Activated T-helper 17 cell treated with anti-CD3 and anti-CD28 coated beads, Interleukin-2, amount 50 U/mL, for 72 hours (primary cell): ENCODE data around the gene BRSK2. TPM values are rescaled to one million over a fixed set of nuclear protein-coding genes. Genes with fewer than 3 reads are reported as not detected.

Source experiments
- ATAC-seq: fragments of 150-1000 bp; cut with Tn5 transposase; replicated peaks from 2 replicates; pipeline ENCODE4 v1.10.0; 2021; ENCODE audit warnings: mild to moderate bottlenecking, moderate library complexity
- H3K27ac Mint-ChIP-seq: one replicate; pipeline ENCODE4 v1.8.0; 2022; ENCODE audit warnings: mixed read lengths
- H3K27me3 Mint-ChIP-seq: one replicate; pipeline ENCODE4 v1.8.0; 2022; ENCODE audit warnings: mixed read lengths
- H3K36me3 Mint-ChIP-seq: one replicate; pipeline ENCODE4 v1.8.0; 2022; ENCODE audit warnings: low read depth, mild to moderate bottlenecking, mixed read lengths
- H3K4me1 Mint-ChIP-seq: one replicate; pipeline ENCODE4 v1.8.0; 2022; ENCODE audit warnings: mixed read lengths
- H3K4me3 Mint-ChIP-seq: one replicate; pipeline ENCODE4 v1.8.0; 2022; ENCODE audit warnings: mild to moderate bottlenecking, mixed read lengths
- H3K9me3 Mint-ChIP-seq: one replicate; pipeline ENCODE4 v1.8.0; 2022; ENCODE audit warnings: mixed read lengths
- total RNA-seq, 2 donors: library from RNA; stranded (reverse); gene quantifications; one replicate each; pipeline ENCODE4 v1.2.3, GENCODE V29; 2022

The BRSK2 gene
- total RNA-seq, 2 donors from 2014 or later: 0.09 to 3.3 TPM

GRCh38 chr11:1456176-1456575 is 66.4 kb downstream of the BRSK2 start:
- no peaks in the 10 kb centered on the region for H3K9me3 Mint-ChIP-seq
- no peaks in the 10 kb centered on the region for H3K4me1 Mint-ChIP-seq
- H3K4me3 Mint-ChIP-seq: no peak overlapping the region
- no peak for ATAC-seq
- no peak overlapping the region for H3K27ac Mint-ChIP-seq
- H3K27me3 Mint-ChIP-seq: no peaks in the 10 kb centered on the region
- H3K36me3 Mint-ChIP-seq: no peaks in the 10 kb centered on the region

GRCh38 chr11:1456596-1457325 is 67.0 kb downstream of the BRSK2 start:
- Mint-ChIP-seq H3K4me1 (no peaks in the 10 kb centered on the region), H3K9me3 (no peaks in the 10 kb centered on the region), H3K4me3 (no peak overlapping the region), H3K36me3 (no peaks in the 10 kb centered on the region), H3K27ac (no peak overlapping the region), H3K27me3 (no peaks in the 10 kb centered on the region)
- no peak for ATAC-seq

- no peaks in the 10 kb centered on the region for H3K36me3 Mint-ChIP-seq
- no peak for ATAC-seq
- H3K27ac Mint-ChIP-seq: no peak overlapping the region
- no peaks in the 10 kb centered on the region for H3K9me3 Mint-ChIP-seq
- no peak overlapping the region for H3K4me3 Mint-ChIP-seq
- no peaks in the 10 kb centered on the region for H3K4me1 Mint-ChIP-seq
- no peaks in the 10 kb centered on the region for H3K27me3 Mint-ChIP-seq
Observed at GRCh38 chr11:1457326-1457680, 67.6 kb downstream of the BRSK2 start.

GRCh38 chr11:1457856-1458255 is 68.1 kb downstream of the BRSK2 start:
- Mint-ChIP-seq H3K36me3 (no peaks in the 10 kb centered on the region), H3K4me1 (no peaks in the 10 kb centered on the region), H3K27ac (no peak overlapping the region), H3K4me3 (no peak overlapping the region), H3K27me3 (no peaks in the 10 kb centered on the region), H3K9me3 (no peaks in the 10 kb centered on the region)
- no peak for ATAC-seq

GRCh38 chr11:1458340-1459218 is 68.8 kb downstream of the BRSK2 start:
- H3K4me1 Mint-ChIP-seq: no peaks in the 10 kb centered on the region
- no peak overlapping the region for H3K4me3 Mint-ChIP-seq
- ATAC-seq: no peak
- H3K36me3 Mint-ChIP-seq: no peaks in the 10 kb centered on the region
- no peak overlapping the region for H3K27ac Mint-ChIP-seq
- no peaks in the 10 kb centered on the region for H3K9me3 Mint-ChIP-seq
- H3K27me3 Mint-ChIP-seq: no peaks in the 10 kb centered on the region

- Mint-ChIP-seq H3K4me1 (no peaks in the 10 kb centered on the region), H3K36me3 (no peaks in the 10 kb centered on the region), H3K27me3 (no peaks in the 10 kb centered on the region), H3K9me3 (no peaks in the 10 kb centered on the region), H3K27ac (no peak overlapping the region), H3K4me3 (no peak overlapping the region)
- no peak for ATAC-seq
Observed at GRCh38 chr11:1459219-1459575, 69.5 kb downstream of the BRSK2 start.

- Mint-ChIP-seq H3K4me3 (no peak overlapping the region), H3K27ac (no peak overlapping the region), H3K27me3 (no peaks in the 10 kb centered on the region), H3K9me3 (no peaks in the 10 kb centered on the region), H3K36me3 (no peaks in the 10 kb centered on the region), H3K4me1 (no peaks in the 10 kb centered on the region)
- ATAC-seq: no peak
Observed at GRCh38 chr11:1459764-1460395, 70.1 kb downstream of the BRSK2 start.

GRCh38 chr11:1460396-1460985 is 70.8 kb downstream of the BRSK2 start:
- H3K4me3 Mint-ChIP-seq: no peak overlapping the region
- no peaks in the 10 kb centered on the region for H3K36me3 Mint-ChIP-seq
- no peaks in the 10 kb centered on the region for H3K27me3 Mint-ChIP-seq
- H3K4me1 Mint-ChIP-seq: no peaks in the 10 kb centered on the region
- no peaks in the 10 kb centered on the region for H3K9me3 Mint-ChIP-seq
- ATAC-seq: no peak
- H3K27ac Mint-ChIP-seq: no peak overlapping the region

GRCh38 chr11:1460986-1461825 is 71.5 kb downstream of the BRSK2 start:
- no peaks in the 10 kb centered on the region for H3K9me3 Mint-ChIP-seq
- H3K27me3 Mint-ChIP-seq: no peaks in the 10 kb centered on the region
- no peak for ATAC-seq
- H3K4me3 Mint-ChIP-seq: no peak overlapping the region
- H3K4me1 Mint-ChIP-seq: no peaks in the 10 kb centered on the region
- no peaks in the 10 kb centered on the region for H3K36me3 Mint-ChIP-seq
- no peak overlapping the region for H3K27ac Mint-ChIP-seq

- H3K4me3 Mint-ChIP-seq: no peak overlapping the region
- peaks cover 3% of the 10 kb centered on the region for H3K4me1 Mint-ChIP-seq
- H3K27ac Mint-ChIP-seq: no peak overlapping the region
- H3K36me3 Mint-ChIP-seq: no peaks in the 10 kb centered on the region
- no peaks in the 10 kb centered on the region for H3K27me3 Mint-ChIP-seq
- no peak for ATAC-seq
- H3K9me3 Mint-ChIP-seq: no peaks in the 10 kb centered on the region
Observed at GRCh38 chr11:1461826-1462697, 72.3 kb downstream of the BRSK2 start.

GRCh38 chr11:1462698-1462975 is 72.9 kb downstream of the BRSK2 start:
- no peak overlapping the region for H3K4me3 Mint-ChIP-seq
- H3K27ac Mint-ChIP-seq: no peak overlapping the region

GRCh38 chr11:1463056-1463455 is 73.3 kb downstream of the BRSK2 start:
- ATAC-seq: no peak
- H3K27me3 Mint-ChIP-seq: no peaks in the 10 kb centered on the region
- no peak overlapping the region for H3K4me3 Mint-ChIP-seq
- H3K27ac Mint-ChIP-seq: no peak overlapping the region
- no peaks in the 10 kb centered on the region for H3K36me3 Mint-ChIP-seq
- no peaks in the 10 kb centered on the region for H3K9me3 Mint-ChIP-seq
- H3K4me1 Mint-ChIP-seq: peaks cover 5% of the 10 kb centered on the region

More at GRCh38 chr11:1462698-1462975, 72.9 kb downstream of the BRSK2 start:
- ATAC-seq: no peak
- H3K9me3 Mint-ChIP-seq: no peaks in the 10 kb centered on the region
- H3K4me1 Mint-ChIP-seq: peaks cover 5% of the 10 kb centered on the region
- no peaks in the 10 kb centered on the region for H3K27me3 Mint-ChIP-seq
- H3K36me3 Mint-ChIP-seq: no peaks in the 10 kb centered on the region

GRCh38 chr11:1466784-1467183 is 77.0 kb downstream of the BRSK2 start:
- Mint-ChIP-seq H3K27ac (peak overlapping the region; percentile 76), H3K9me3 (no peaks in the 10 kb centered on the region), H3K27me3 (no peaks in the 10 kb centered on the region), H3K36me3 (no peaks in the 10 kb centered on the region), H3K4me1 (peaks cover 5% of the 10 kb centered on the region), H3K4me3 (no peak overlapping the region)
- ATAC-seq: no peak
